Osteoblast (primary cell): ENCODE results near the gene VTN. TPM values are rescaled to one million over a fixed set of nuclear protein-coding genes. Genes with fewer than 3 reads are reported as not detected.
A peak's percentile ranks its signal among the peaks of the same experiment; 100 is the strongest.

ENCODE experiments used
- DNase-seq: peaks from one replicate; pipeline ENCODE4 v3.0.0; 2011; ENCODE audit warnings: low spot score, mixed read lengths; ENCODE audit not compliant: insufficient read length; ENCODE audit errors: missing footprints
- H2AFZ ChIP-seq: 2 replicates; pipeline ENCODE4 v1.6.0; 2011; ENCODE audit warnings: mild to moderate bottlenecking, low read length
- H3K27ac ChIP-seq: 2 replicates; pipeline ENCODE4 v1.5.1; 2011; ENCODE audit warnings: mild to moderate bottlenecking, low read depth, low read length, moderate library complexity
- H3K27me3 ChIP-seq: 2 replicates; pipeline ENCODE4 v1.6.0; 2012; ENCODE audit warnings: mild to moderate bottlenecking, control low read depth, inconsistent platforms, low read length, moderate library complexity; ENCODE audit not compliant: insufficient read depth
- H3K36me3 ChIP-seq: 2 replicates; pipeline ENCODE4 v1.5.1; 2011; ENCODE audit warnings: mild to moderate bottlenecking, low read length, control low read depth, moderate library complexity; ENCODE audit not compliant: insufficient read depth
- H3K4me1 ChIP-seq: 2 replicates; pipeline ENCODE4 v1.5.1; 2011; ENCODE audit warnings: mild to moderate bottlenecking, low read length, control low read depth, moderate library complexity; ENCODE audit not compliant: insufficient read depth
- H3K4me2 ChIP-seq: 2 replicates; pipeline ENCODE4 v1.6.0; 2011; ENCODE audit warnings: mild to moderate bottlenecking, low read length; ENCODE audit not compliant: insufficient read depth
- H3K4me3 ChIP-seq: fragments of 200-600 bp; sonication (generic); 3 replicates; pipeline ENCODE4 v1.5.1; 2012; ENCODE audit warnings: mild to moderate bottlenecking, low read length, inconsistent platforms; ENCODE audit not compliant: insufficient read depth
- H3K79me2 ChIP-seq: 2 replicates; pipeline ENCODE4 v1.6.0; 2012; ENCODE audit warnings: mild to moderate bottlenecking, low read length, control low read depth, inconsistent platforms; ENCODE audit not compliant: insufficient read depth
- H3K9me3 ChIP-seq: 2 replicates; pipeline ENCODE4 v1.5.1; 2011; ENCODE audit warnings: low read depth, low read length, control low read depth
- H4K20me1 ChIP-seq: 2 replicates; pipeline ENCODE4 v1.6.0; 2012; ENCODE audit warnings: mild to moderate bottlenecking, low read length, control low read depth; ENCODE audit not compliant: insufficient read depth
- CTCF ChIP-seq: IDR thresholded peaks from 2 replicates; pipeline ENCODE4 v1.5.1; 2011; ENCODE audit warnings: mild to moderate bottlenecking, low read depth, low read length, moderate library complexity; ENCODE audit errors: extremely low read depth
- total RNA-seq: library from RNA; depleted of rRNA; stranded (reverse); fragments of >200 nt; gene quantifications from 2 replicates; pipeline ENCODE4 v1.2.3, GENCODE V29; 2012

The VTN gene
- total RNA-seq, 1 donor, result not detected

DNA sequence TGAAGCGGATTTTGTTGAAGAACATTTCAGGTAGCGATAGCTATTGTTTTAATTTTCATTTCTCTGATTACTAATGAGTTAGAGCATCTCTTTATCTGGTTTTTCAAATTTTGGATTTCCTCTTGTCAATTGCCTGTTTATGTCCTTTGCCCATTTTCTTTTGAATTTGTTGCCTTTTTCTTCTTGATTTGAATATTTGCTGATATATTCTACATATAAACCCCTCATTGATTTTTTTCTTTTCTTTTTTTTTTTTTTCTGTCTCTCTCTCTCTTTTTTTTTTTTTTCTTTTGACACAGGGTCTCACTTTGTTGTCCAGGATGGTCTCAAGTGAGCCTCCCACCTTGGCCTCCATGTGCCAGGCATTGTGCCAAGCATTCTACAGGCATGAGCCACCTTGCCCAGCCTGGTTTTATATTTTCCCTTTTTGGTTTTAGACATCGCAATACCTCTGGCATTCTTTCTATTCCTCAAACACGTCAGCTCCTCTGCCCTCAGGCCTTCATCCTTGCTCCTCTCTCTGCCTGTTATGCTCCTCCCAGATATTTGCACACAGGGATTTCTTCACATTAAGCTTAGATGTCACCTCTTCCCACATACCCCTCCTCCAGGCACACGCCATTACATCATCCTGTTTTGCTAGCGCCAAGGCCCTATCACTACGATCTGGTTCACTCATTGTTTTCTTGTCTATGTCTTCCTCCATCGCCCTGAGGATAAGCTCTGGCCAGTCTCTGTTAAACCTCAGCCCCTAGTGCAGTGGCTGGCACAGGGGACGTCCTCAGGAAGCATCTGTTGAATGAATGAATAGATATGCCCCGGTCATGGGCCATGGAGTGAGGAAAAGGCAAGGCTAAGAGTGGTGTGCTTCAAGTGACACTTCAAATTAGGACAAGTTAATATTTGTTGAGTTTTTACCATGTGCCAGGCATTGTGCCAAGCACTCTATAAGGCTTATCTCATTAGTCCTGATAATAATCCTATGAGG is 10.0 kb upstream of the VTN start:
- no peaks in the 10 kb centered on the region for H3K79me2 ChIP-seq
- TF ChIP-seq CTCF, result no peak
- no peaks in the 10 kb centered on the region for H3K36me3 ChIP-seq
- H3K4me1 ChIP-seq, result no peaks in the 10 kb centered on the region
- no peak overlapping the region for H3K27ac ChIP-seq
- H3K9me3 ChIP-seq, result no peaks in the 10 kb centered on the region
- no peak overlapping the region for H3K4me2 ChIP-seq
- DNase-seq, result no peak
- H3K4me3 ChIP-seq, result no peak overlapping the region
- no peaks in the 10 kb centered on the region for H4K20me1 ChIP-seq
- no peak overlapping the region for H2AFZ ChIP-seq
- no peaks in the 10 kb centered on the region for H3K27me3 ChIP-seq

GRCh38 chr17:28372945-28373274 is 2.8 kb upstream of the VTN start:
- Histone ChIP-seq H4K20me1 (peaks cover 14% of the 10 kb centered on the region), H2AFZ (no peak overlapping the region), H3K27me3 (peaks cover 16% of the 10 kb centered on the region), H3K4me1 (peaks cover 7% of the 10 kb centered on the region), H3K79me2 (no peaks in the 10 kb centered on the region), H3K36me3 (no peaks in the 10 kb centered on the region), H3K9me3 (no peaks in the 10 kb centered on the region), H3K27ac (no peak overlapping the region), H3K4me3 (no peak overlapping the region), H3K4me2 (peak overlapping the region; percentile 79)
- no peak for TF ChIP-seq CTCF
- no peak for DNase-seq

GRCh38 chr17:28372203-28372944 is 2.3 kb upstream of the VTN start:
- peak overlapping the region; percentile 65 for H3K4me3 ChIP-seq
- no peak overlapping the region for H2AFZ ChIP-seq
- H3K36me3 ChIP-seq, result no peaks in the 10 kb centered on the region
- peak; percentile 93 for DNase-seq
- no peak overlapping the region for H3K27ac ChIP-seq
- H3K9me3 ChIP-seq, result no peaks in the 10 kb centered on the region
- H4K20me1 ChIP-seq, result peaks cover 14% of the 10 kb centered on the region
- H3K4me2 ChIP-seq, result peak overlapping the region; percentile 79
- H3K79me2 ChIP-seq, result no peaks in the 10 kb centered on the region
- TF ChIP-seq CTCF, result no peak
- H3K4me1 ChIP-seq, result peaks cover 7% of the 10 kb centered on the region
- H3K27me3 ChIP-seq, result peaks cover 16% of the 10 kb centered on the region
